Cardiac muscle cell (in vitro differentiated cells and primary cell): ENCODE data around the gene LIG4. TPM values are rescaled to one million over a fixed set of nuclear protein-coding genes. Genes with fewer than 3 reads are reported as not detected.
A peak's percentile ranks its signal among the peaks of the same experiment; 100 is the strongest.

Experiments used
- DNase-seq, 2 donors: peaks; one replicate each; pipeline versions ENCODE4 v3.0.0 to v3.0.0-alpha.2; 2010 to 2017; ENCODE audit warnings: low read depth in 1 of 2, low spot score in 1 of 2
- H3K27ac ChIP-seq: fragments of 200-600 bp; sonication (generic); 2 replicates; pipeline ENCODE4 v1.5.1; 2016
- H3K27me3 ChIP-seq: fragments of 200-600 bp; sonication (generic); 2 replicates; pipeline ENCODE4 v1.6.0; 2016; ENCODE audit warnings: control low read depth
- H3K36me3 ChIP-seq: fragments of 200-600 bp; sonication (generic); 2 replicates; pipeline ENCODE4 v1.5.1; 2016; ENCODE audit warnings: control low read depth
- H3K4me1 ChIP-seq: fragments of 200-600 bp; sonication (generic); 2 replicates; pipeline ENCODE4 v1.8.1; 2017; ENCODE audit warnings: low read depth, mild to moderate bottlenecking, mixed run types
- H3K4me3 ChIP-seq: fragments of 200-600 bp; sonication (generic); 2 replicates; pipeline ENCODE4 v1.5.1; 2016; ENCODE audit warnings: mild to moderate bottlenecking
- H3K9me3 ChIP-seq: fragments of 200-600 bp; sonication (generic); 2 replicates; pipeline ENCODE4 v1.5.1; 2017; ENCODE audit warnings: low read depth, mild to moderate bottlenecking, control low read depth
- CTCF ChIP-seq: IDR thresholded peaks from 2 replicates; pipeline ENCODE4 v1.5.1; 2012; ENCODE audit warnings: low read depth, mild to moderate bottlenecking, low read length
- polyA plus RNA-seq: library from polyadenylated mRNA; unstranded; fragments of >200 nt; fragmentation: Nextera tagmentation; extraction: Ambion mirVana; gene quantifications from 2 replicates; pipeline ENCODE4 v1.2.1, GENCODE V29; 2016
- total RNA-seq: library from RNA; depleted of rRNA; stranded (reverse); fragments of >200 nt; gene quantifications from 2 replicates; pipeline ENCODE4 v1.2.3, GENCODE V29; 2016

The LIG4 gene
- total and polyA plus RNA-seq, 2 experiments from 2014 or later: 8.9 to 16.2 TPM

- peaks cover 62% of the 10 kb centered on the region for H3K4me1 ChIP-seq
- no peaks in the 10 kb centered on the region for H3K9me3 ChIP-seq
- no peak overlapping the region for H3K4me3 ChIP-seq
- H3K27ac ChIP-seq: peak overlapping the region; percentile 92
- H3K27me3 ChIP-seq: no peaks in the 10 kb centered on the region
- DNase-seq: peak; percentile 32 to 64
- TF ChIP-seq CTCF: peak; percentile 71
- H3K36me3 ChIP-seq: no peaks in the 10 kb centered on the region
Observed at GRCh38 chr13:108227651-108228272, 12.4 kb upstream of the LIG4 start.

DNA sequence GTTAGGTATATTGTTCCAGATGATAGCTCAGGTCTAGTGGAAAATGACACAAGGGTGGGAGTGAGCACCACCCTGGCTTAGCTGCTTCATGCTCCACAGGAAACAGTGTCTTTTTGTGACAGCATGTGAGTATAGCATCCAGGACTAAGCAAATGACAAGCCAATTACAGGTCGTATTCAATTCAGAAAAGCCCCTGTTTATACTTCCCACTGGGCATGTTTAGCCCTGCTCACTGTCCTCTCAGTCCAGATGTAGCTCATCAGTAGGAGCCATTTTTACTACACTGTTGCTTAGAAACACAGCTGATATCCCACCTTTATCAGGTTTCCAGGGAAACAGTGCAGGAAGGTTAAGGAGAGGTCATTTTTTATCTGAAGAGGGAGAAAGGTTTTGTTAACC lies 10.8 kb upstream of the LIG4 start:
- Histone ChIP-seq H3K27ac (peak overlapping the region; percentile 92), H3K4me1 (peaks cover 63% of the 10 kb centered on the region), H3K9me3 (no peaks in the 10 kb centered on the region), H3K4me3 (peak overlapping the region; percentile 26), H3K36me3 (no peaks in the 10 kb centered on the region), H3K27me3 (no peaks in the 10 kb centered on the region)
- peak in 1 of 2 donors; percentile 73 for DNase-seq
- no peak for TF ChIP-seq CTCF

DNA sequence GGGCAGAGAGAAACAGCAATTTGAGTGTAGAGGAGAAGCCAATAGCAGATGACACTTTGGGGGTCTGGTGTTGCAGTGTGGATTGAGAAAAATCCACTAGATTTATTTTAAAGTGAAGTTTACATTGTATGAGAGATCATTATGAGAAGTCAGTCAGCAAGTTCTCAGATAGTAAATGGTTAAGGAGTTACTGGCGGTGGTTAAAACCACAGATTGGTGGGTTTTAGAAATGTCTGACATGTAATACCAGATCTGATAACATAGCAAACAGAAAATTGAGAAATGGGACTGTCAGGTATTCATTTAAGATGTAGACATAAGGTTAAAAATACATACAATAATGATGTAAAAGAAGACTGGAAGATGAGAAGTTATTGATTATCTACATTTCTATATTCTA lies 10.1 kb upstream of the LIG4 start:
- Histone ChIP-seq H3K9me3 (no peaks in the 10 kb centered on the region), H3K4me3 (peak overlapping the region; percentile 26), H3K4me1 (peaks cover 63% of the 10 kb centered on the region), H3K27ac (peak overlapping the region; percentile 92), H3K36me3 (no peaks in the 10 kb centered on the region), H3K27me3 (no peaks in the 10 kb centered on the region)
- no peak for DNase-seq
- TF ChIP-seq CTCF: no peak

- Histone ChIP-seq H3K27ac (peak overlapping the region; percentile 92), H3K9me3 (no peaks in the 10 kb centered on the region), H3K4me1 (peaks cover 71% of the 10 kb centered on the region), H3K27me3 (no peaks in the 10 kb centered on the region), H3K4me3 (peak overlapping the region; percentile 4), H3K36me3 (no peaks in the 10 kb centered on the region)
- DNase-seq: no peak
- no peak for TF ChIP-seq CTCF
Observed at GRCh38 chr13:108223687-108224503, 8.6 kb upstream of the LIG4 start.

DNA sequence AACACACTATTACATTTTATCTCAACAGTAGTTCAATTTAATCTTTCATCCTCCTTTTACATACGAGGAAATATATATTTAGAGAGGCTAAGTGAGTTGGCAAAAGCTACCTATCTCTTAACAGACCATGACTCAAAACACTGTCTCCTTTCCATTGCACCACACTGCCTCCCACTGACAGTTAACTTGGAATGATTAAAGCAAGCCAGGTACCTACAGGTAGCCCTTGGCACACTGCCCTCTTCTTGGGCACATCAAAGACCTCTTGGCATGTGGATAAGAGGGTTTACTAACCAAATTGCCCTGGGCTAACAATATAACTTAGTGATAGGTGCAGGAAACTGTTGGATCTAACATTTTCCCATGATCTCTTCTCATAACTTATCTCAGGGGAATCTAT lies 4.7 kb upstream of the LIG4 start:
- Histone ChIP-seq H3K27ac (peak overlapping the region; percentile 18), H3K4me3 (peak overlapping the region; percentile 87), H3K4me1 (peaks cover 38% of the 10 kb centered on the region), H3K36me3 (no peaks in the 10 kb centered on the region), H3K9me3 (no peaks in the 10 kb centered on the region), H3K27me3 (no peaks in the 10 kb centered on the region)
- no peak for TF ChIP-seq CTCF
- DNase-seq: no peak
